Stimulated activated effector memory CD8-positive, alpha-beta T cell treated with anti-CD3 and anti-CD28 coated beads, Interleukin-12 subunit alpha, Interleukin-12 subunit beta, amount 100 ng/mL, for 72 hours (primary cell): ENCODE data around the gene SRPK3.
A peak's percentile ranks its signal among the peaks of the same experiment; 100 is the strongest.

Experiments
- ATAC-seq: fragments of 150-1000 bp; cut with Tn5 transposase; 2 replicates; pipeline ENCODE4 v1.10.0; 2021
- DNase-seq, 2 donors: peaks; one replicate each; pipeline ENCODE4 v3.0.0; 2021 to 2022; ENCODE audit warnings: low spot score in 2 of 2
- H3K27ac Mint-ChIP-seq: one replicate; pipeline ENCODE4 v1.8.0; 2022; ENCODE audit warnings: mild to moderate bottlenecking, mixed read lengths
- H3K36me3 Mint-ChIP-seq: one replicate; pipeline ENCODE4 v1.8.0; 2022; ENCODE audit warnings: mild to moderate bottlenecking, mixed read lengths
- H3K4me1 Mint-ChIP-seq: one replicate; pipeline ENCODE4 v1.8.0; 2022; ENCODE audit warnings: mixed read lengths
- H3K4me3 Mint-ChIP-seq: one replicate; pipeline ENCODE4 v1.8.0; 2022; ENCODE audit warnings: mild to moderate bottlenecking, mixed read lengths
- H3K9me3 Mint-ChIP-seq: one replicate; pipeline ENCODE4 v1.8.0; 2022; ENCODE audit warnings: mixed read lengths

SRPK3 gene, protein sequence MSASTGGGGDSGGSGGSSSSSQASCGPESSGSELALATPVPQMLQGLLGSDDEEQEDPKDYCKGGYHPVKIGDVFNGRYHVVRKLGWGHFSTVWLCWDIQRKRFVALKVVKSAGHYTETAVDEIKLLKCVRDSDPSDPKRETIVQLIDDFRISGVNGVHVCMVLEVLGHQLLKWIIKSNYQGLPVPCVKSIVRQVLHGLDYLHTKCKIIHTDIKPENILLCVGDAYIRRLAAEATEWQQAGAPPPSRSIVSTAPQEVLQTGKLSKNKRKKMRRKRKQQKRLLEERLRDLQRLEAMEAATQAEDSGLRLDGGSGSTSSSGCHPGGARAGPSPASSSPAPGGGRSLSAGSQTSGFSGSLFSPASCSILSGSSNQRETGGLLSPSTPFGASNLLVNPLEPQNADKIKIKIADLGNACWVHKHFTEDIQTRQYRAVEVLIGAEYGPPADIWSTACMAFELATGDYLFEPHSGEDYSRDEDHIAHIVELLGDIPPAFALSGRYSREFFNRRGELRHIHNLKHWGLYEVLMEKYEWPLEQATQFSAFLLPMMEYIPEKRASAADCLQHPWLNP

DNA sequence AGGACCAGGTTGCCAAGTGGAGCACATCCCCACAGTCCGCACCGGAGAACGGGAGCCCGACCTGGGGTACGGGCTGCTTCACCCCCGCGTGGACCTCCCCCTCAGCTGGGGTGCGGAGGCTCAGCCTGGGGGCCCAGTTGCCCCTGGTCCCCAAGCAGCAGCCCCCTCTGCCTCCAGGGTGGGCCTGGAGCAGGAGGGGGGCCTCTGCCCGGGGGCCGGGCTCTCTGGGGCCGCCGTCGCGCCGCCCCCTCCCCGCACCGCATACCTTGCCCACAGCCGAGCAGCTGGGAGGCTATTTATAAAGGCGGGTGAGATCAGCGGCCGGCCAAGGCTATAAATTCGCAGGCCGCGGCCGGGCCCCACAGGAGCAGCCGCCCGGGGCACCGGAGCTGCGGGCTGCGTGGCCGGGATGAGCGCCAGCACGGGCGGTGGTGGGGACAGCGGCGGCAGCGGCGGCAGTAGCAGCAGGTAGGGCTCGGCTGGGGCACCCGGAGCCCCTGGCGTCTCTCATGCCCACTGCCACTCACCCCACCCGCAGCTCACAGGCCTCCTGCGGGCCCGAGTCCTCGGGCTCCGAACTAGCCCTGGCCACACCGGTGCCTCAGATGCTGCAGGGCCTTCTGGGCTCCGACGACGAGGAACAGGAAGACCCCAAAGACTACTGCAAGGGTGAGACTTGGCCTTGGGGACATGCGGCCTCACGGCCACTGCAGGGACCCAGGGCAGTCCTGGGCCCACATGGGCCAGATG is at the start of gene SRPK3:
SRPK3 (plus strand) TSS at position 364 of the 750 bp plus-strand sequence; CDS start at position 410, 46 bp downstream.
- no peaks in the 10 kb centered on the region for H3K9me3 Mint-ChIP-seq
- peaks cover 10% of the 10 kb centered on the region for H3K36me3 Mint-ChIP-seq
- no peaks in the 10 kb centered on the region for H3K4me1 Mint-ChIP-seq
- ATAC-seq (no peak), DNase-seq (no peak)
- H3K27ac Mint-ChIP-seq = no peak within 1 kb of the TSS
- no peak within 1 kb of the TSS for H3K4me3 Mint-ChIP-seq

GRCh38 chrX:153731117-153731844 is 49.6 kb upstream of the SRPK3 start:
- Mint-ChIP-seq H3K27ac (no peak overlapping the region), H3K4me3 (peak overlapping the region; percentile 38), H3K4me1 (peaks cover 46% of the 10 kb centered on the region), H3K9me3 (peaks cover 2% of the 10 kb centered on the region), H3K36me3 (no peaks in the 10 kb centered on the region)
- ATAC-seq = peak; percentile 53
- DNase-seq = no peak

DNA sequence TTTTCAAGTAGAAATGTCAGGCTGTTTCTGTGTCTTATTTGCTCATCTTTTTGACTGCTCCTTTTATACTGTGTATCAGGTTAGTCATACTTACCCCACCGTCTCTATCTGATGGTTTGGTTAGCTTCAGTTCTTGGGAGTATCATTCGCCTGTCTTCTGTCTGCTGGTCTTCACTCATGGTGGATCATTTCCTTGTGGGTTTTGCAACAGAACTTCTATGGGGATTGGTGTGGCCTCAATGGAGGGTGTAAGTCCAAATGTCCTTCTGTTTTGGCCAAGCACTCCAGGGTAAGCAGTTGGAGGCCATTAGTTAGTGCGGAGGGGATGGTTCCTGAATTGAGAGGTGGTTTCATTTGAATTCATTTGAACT is 49.0 kb upstream of the SRPK3 start:
- Mint-ChIP-seq H3K4me3 (peak overlapping the region; percentile 38), H3K36me3 (no peaks in the 10 kb centered on the region), H3K4me1 (peaks cover 43% of the 10 kb centered on the region), H3K9me3 (peaks cover 2% of the 10 kb centered on the region), H3K27ac (no peak overlapping the region)
- DNase-seq (no peak), ATAC-seq (peak; percentile 43)

GRCh38 chrX:153732401-153732800 is 48.4 kb upstream of the SRPK3 start:
- H3K4me1 Mint-ChIP-seq = peaks cover 37% of the 10 kb centered on the region
- no peak overlapping the region for H3K4me3 Mint-ChIP-seq
- peaks cover 2% of the 10 kb centered on the region for H3K9me3 Mint-ChIP-seq
- no peak overlapping the region for H3K27ac Mint-ChIP-seq
- no peaks in the 10 kb centered on the region for H3K36me3 Mint-ChIP-seq
- DNase-seq (no peak), ATAC-seq (no peak)

GRCh38 chrX:153733651-153734240 is 47.1 kb upstream of the SRPK3 start:
- Mint-ChIP-seq H3K9me3 (peaks cover 2% of the 10 kb centered on the region), H3K4me3 (no peak overlapping the region), H3K4me1 (peaks cover 33% of the 10 kb centered on the region), H3K36me3 (no peaks in the 10 kb centered on the region), H3K27ac (no peak overlapping the region)
- no peak for ATAC-seq
- DNase-seq = no peak

DNA sequence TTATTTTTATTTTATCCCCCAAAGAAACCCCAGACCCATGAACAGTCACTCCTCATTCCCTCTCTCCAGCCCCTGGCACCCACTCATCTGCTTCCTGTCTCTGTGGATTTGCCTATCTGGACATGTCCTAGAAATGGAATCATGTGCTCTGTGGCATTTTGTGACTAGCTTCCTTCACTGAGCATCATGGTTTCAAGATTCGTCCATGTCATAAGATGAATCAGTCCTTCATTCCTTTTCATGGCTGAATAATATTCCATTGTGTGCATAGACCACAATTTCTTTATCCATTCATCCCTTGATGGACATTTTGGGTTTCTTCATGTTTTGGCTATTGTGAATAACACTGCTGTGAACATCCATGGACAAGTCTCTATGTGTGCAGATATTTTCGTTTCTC is 46.0 kb upstream of the SRPK3 start:
- no peak for ATAC-seq
- H3K27ac Mint-ChIP-seq = no peak overlapping the region

GRCh38 chrX:153735274-153735673 is 45.6 kb upstream of the SRPK3 start:
- H3K4me3 Mint-ChIP-seq = no peak overlapping the region
- no peaks in the 10 kb centered on the region for H3K36me3 Mint-ChIP-seq
- H3K27ac Mint-ChIP-seq = no peak overlapping the region
- H3K9me3 Mint-ChIP-seq = peaks cover 2% of the 10 kb centered on the region
- DNase-seq (no peak), ATAC-seq (peak; percentile 86)
- H3K4me1 Mint-ChIP-seq = peaks cover 36% of the 10 kb centered on the region

More for the DNA sequence above, 46.0 kb upstream of the SRPK3 start:
- H3K36me3 Mint-ChIP-seq = no peaks in the 10 kb centered on the region
- no peak for DNase-seq
- H3K9me3 Mint-ChIP-seq = peaks cover 2% of the 10 kb centered on the region
- no peak overlapping the region for H3K4me3 Mint-ChIP-seq
- H3K4me1 Mint-ChIP-seq = peaks cover 33% of the 10 kb centered on the region

DNA sequence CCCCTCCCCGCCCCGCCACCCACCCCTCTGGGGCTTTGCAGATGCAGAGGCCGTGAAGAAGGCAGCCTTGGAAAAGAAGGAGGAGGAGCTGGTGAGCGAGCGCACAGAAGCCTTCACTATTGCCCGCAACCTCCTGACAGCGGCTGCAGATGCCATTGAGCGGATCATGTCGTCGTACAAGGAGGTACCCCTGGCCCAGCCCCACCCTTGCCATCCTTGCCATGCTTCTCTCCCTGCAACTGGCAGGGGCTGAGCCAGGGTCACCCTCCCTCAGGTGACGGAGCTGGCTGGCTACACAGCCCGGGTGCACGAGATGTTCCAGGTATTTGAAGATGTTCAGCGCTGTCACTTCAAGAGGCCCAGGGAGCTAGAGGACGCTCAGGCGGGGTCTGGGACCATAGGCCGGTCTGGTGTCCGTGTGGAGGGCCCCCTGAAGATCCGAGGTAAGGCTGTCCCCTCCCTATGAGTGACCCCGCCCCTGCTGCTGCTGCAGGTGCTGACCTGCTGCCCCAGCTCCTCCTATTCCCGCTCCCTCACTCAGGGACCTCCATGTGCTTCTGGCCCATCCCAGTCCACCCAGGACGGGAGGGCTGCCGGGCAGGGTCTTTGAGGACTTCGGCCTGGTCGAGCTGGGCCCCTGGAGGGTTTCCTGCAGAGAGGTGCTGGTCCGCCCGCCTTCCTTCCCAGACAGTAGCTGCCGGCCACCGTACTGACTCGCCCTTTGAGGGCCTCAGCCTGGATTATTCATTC is 44.6 kb upstream of the SRPK3 start:
- DNase-seq (no peak), ATAC-seq (no peak)
- Mint-ChIP-seq H3K36me3 (no peaks in the 10 kb centered on the region), H3K4me3 (no peak overlapping the region), H3K27ac (peak overlapping the region; percentile 67), H3K9me3 (peaks cover 2% of the 10 kb centered on the region), H3K4me1 (peaks cover 32% of the 10 kb centered on the region)

DNA sequence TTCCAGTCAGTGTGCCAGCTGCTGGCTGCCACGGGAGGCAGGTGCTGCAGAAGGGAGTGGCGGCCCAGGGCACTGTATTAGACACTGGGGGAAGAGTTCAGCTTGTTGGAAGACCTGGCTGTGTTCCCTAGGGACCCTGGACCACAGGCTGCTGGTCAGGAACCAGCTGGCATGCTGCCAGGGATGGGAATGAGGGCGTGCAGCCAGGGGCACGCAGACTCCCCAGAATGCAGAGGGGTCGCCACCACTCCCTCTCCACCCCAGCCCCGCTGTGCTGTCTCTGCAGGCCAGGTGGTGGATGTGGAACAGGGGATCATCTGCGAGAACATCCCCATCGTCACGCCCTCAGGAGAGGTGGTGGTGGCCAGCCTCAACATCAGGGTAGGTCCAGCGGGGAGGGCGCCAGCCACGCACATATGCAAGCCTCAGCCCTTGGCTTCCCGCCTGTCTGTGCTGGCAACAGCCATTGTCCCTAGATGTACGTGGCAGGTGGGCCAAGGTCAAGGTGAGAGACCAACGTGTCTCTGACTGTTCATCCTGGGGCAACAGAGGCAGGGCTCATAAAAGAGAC is 43.9 kb upstream of the SRPK3 start:
- H3K4me1 Mint-ChIP-seq = peaks cover 25% of the 10 kb centered on the region
- DNase-seq (no peak), ATAC-seq (no peak)
- no peaks in the 10 kb centered on the region for H3K36me3 Mint-ChIP-seq
- no peaks in the 10 kb centered on the region for H3K9me3 Mint-ChIP-seq
- H3K4me3 Mint-ChIP-seq = no peak overlapping the region
- H3K27ac Mint-ChIP-seq = peak overlapping the region; percentile 67

- DNase-seq (no peak), ATAC-seq (no peak)
- no peaks in the 10 kb centered on the region for H3K9me3 Mint-ChIP-seq
- H3K27ac Mint-ChIP-seq = no peak overlapping the region
- no peaks in the 10 kb centered on the region for H3K36me3 Mint-ChIP-seq
- peaks cover 20% of the 10 kb centered on the region for H3K4me1 Mint-ChIP-seq
- no peak overlapping the region for H3K4me3 Mint-ChIP-seq
These were observed 42.7 kb upstream of the SRPK3 start for GRCh38 chrX:153738056-153738605.

DNA sequence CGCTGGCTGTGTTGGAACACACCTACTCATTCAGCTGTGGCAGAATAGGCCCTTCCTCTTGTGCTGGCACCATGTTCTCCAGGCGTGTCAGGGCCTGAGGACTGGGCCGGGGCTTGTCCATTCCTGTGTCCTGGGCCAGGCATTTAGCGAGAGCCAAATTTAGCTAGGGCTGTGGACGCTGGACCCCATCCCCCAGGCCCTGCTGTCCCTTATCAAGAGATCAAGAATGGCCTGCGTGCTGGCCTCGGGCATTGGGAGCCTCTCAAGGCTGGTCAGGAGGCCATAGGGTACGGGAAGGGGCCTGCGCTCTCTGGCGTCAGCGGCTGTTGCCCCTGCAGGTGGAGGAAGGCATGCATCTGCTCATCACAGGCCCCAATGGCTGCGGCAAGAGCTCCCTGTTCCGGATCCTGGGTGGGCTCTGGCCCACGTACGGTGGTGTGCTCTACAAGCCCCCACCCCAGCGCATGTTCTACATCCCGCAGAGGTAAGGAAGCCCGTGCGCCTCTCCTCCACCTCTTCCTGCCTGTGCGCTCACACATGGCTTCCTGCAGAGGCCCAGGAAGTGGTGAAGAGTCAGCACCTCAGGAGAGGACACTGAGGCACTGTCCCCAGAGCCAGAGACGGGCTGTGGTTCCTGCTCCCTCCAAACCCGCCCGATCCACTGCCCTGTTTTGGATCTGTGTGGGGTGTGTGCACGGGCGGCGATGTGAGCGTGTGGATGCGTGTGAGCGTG is 40.9 kb upstream of the SRPK3 start:
- Mint-ChIP-seq H3K4me3 (peak overlapping the region; percentile 58), H3K4me1 (peaks cover 16% of the 10 kb centered on the region), H3K27ac (peak overlapping the region; percentile 77), H3K36me3 (no peaks in the 10 kb centered on the region), H3K9me3 (no peaks in the 10 kb centered on the region)
- no peak for DNase-seq
- ATAC-seq = peak; percentile 63

DNA sequence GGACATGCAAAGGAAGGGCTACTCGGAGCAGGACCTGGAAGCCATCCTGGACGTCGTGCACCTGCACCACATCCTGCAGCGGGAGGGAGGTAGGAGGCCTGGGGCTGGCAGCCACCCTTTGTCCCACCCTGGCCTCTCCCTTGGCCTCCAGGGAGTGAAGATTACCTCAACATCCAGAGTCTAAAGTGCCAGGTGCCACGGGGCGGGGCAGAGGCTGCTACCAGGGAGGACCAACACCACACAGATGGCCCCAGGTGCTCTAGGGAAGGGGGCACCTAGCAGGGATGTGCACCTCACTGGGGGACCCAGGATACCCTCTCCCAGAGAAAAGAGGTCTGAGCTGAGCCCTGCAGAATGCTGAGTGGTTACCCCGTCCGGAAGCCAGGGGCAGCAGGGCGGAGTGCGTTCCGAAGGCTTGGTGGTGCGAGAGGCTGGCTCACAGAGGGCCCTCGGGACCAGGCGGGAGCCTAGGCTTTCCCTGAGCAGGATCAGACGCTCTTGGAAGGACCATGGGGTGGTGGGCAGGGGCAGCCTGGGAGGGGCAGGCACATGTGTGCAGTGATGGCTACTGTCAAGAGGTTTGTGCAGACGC is 40.1 kb upstream of the SRPK3 start:
- no peaks in the 10 kb centered on the region for H3K36me3 Mint-ChIP-seq
- peak overlapping the region; percentile 58 for H3K4me3 Mint-ChIP-seq
- H3K9me3 Mint-ChIP-seq = no peaks in the 10 kb centered on the region
- H3K27ac Mint-ChIP-seq = peak overlapping the region; percentile 77
- DNase-seq (no peak), ATAC-seq (no peak)
- peaks cover 8% of the 10 kb centered on the region for H3K4me1 Mint-ChIP-seq

DNA sequence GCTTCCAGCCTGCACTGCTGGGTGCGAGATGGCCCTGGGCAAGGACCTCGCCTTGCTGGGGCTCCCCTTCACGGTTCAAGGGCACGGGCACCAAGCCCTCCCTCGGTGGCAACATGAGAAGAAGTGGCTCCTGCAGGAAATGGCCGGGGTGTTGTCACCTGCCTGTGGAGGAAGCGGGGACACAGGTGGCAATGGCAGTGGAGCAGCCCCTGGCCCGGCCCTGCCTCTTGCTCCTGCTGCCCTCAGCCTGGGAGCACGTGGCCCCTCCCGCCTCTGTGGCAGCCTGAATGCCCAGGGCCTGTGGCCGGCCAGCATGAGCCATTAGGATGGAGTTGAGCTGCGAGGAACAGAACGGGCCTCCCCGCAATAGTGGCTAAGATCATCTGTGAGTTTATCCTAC is 39.4 kb upstream of the SRPK3 start:
- peak overlapping the region; percentile 77 for H3K27ac Mint-ChIP-seq
- H3K9me3 Mint-ChIP-seq = no peaks in the 10 kb centered on the region
- ATAC-seq (no peak), DNase-seq (no peak)
- no peaks in the 10 kb centered on the region for H3K36me3 Mint-ChIP-seq
- peaks cover 7% of the 10 kb centered on the region for H3K4me1 Mint-ChIP-seq
- peak overlapping the region; percentile 58 for H3K4me3 Mint-ChIP-seq
